ENCODE results near the gene AFF3. TPM values are rescaled to one million over a fixed set of nuclear protein-coding genes. Genes with fewer than 3 reads are reported as not detected.

AFF3 gene
- total RNA-seq, 1 experiment from 2014 or later, result 0.22 TPM

DNA sequence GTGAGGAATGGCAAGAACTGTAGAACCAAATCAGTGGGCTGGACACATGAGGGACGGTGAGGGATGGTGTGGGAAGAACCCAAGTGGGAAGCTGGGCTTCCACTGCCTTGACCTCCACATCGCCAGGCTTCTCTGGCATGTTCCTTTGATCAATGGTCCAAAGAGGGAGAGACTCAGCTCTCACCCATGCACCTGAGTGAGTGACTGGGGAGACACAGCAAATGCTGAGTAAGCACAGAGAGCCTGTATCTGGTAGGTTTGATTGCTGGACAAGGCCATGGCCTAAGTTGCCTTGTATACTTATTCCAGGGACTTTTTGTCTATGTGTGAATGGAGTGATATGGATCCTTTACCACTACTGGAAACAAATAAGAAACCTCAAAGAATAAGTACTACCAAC lies 188.6 kb downstream of the AFF3 start:
- Histone ChIP-seq H3K23me2 (ENCODE audit: insufficient read length, low read depth, low read length, poor library complexity, severe bottlenecking) (no peaks in the 10 kb centered on the region), H4K8ac (replicated peaks; ENCODE audit: insufficient read length, low read depth, low read length) (no peak overlapping the region), H3K9ac (ENCODE audit: extremely low read depth, insufficient read length, low read length) (no peak overlapping the region), H2AFZ (ENCODE audit: low read length) (no peak overlapping the region), H2BK5ac (ENCODE audit: insufficient read length, low read length) (no peak overlapping the region), H4K20me1 (ENCODE audit: control insufficient read depth, insufficient read depth, insufficient read length) (no peaks in the 10 kb centered on the region), H3K79me1 (ENCODE audit: insufficient read depth, low read depth, low read length, poor library complexity, severe bottlenecking) (no peaks in the 10 kb centered on the region), H3K18ac (ENCODE audit: insufficient read length, low read depth, low read length) (no peak overlapping the region), H3K14ac (ENCODE audit: insufficient read depth, low read length) (no peak overlapping the region), H2BK15ac (ENCODE audit: low read depth, low read length) (no peak overlapping the region), H3K23ac (ENCODE audit: insufficient read length, low read depth, low read length) (no peak overlapping the region), H2BK20ac (ENCODE audit: low read depth, low read length, poor library complexity, severe bottlenecking) (no peak overlapping the region), H3K4me2 (ENCODE audit: insufficient read depth, insufficient read length, low read length) (no peak overlapping the region), H4K5ac (ENCODE audit: insufficient read length, low read depth, low read length) (no peak overlapping the region), H3K4ac (ENCODE audit: low read depth, low read length) (no peak overlapping the region), H2BK120ac (ENCODE audit: low read depth, low read length, poor library complexity, severe bottlenecking) (no peak overlapping the region), H2AK5ac (ENCODE audit: insufficient read length, low read length) (no peak overlapping the region), H3K79me2 (ENCODE audit: insufficient read depth, low read length) (no peaks in the 10 kb centered on the region), H3T11ph (ENCODE audit: low read length) (no peak overlapping the region), H3K4me1 (ENCODE audit: insufficient read depth, low read length) (no peaks in the 10 kb centered on the region), H3K56ac (ENCODE audit: insufficient read length, low read depth, low read length) (no peak overlapping the region), H3K27me3 (ENCODE audit: insufficient read depth, low read length) (no peaks in the 10 kb centered on the region), H3K27ac (ENCODE audit: insufficient read length, low read depth, low read length) (no peak overlapping the region), H2BK12ac (ENCODE audit: insufficient read length, low read depth, low read length) (no peak overlapping the region), H4K91ac (ENCODE audit: insufficient read length, low read depth, low read length) (no peak overlapping the region), H3K9me3 (ENCODE audit: control insufficient read depth, low read depth, low read length) (no peaks in the 10 kb centered on the region)
- WGBS (ENCODE audit: extremely low coverage, insufficient read length, low lambda C conversion rate), result no CpG with 5 or more reads among the region's 2 CpGs
- no peaks in the 10 kb centered on the region for H3K9me3 Mint-ChIP-seq
- no peaks in the 10 kb centered on the region for H3K36me3 Mint-ChIP-seq (ENCODE audit: insufficient read depth in 1 of 3, low read depth in 3 of 3)
- no peak overlapping the region for H3K4me3 Mint-ChIP-seq
- DNase-seq, result no peak
- no peaks in the 10 kb centered on the region for H3K4me1 Mint-ChIP-seq
- no peak for TF ChIP-seq CTCF (conservative IDR thresholded peaks at IDR 0.05)
- peaks cover 3% of the 10 kb centered on the region; the same call in 1 of the 2 replicates for H3K27me3 Mint-ChIP-seq (ENCODE audit: low read depth)
- no peak overlapping the region; a peak in 1 of 7 replicates for H3K27ac Mint-ChIP-seq
